ENCODE measurements around the gene C13orf46.

DNA sequence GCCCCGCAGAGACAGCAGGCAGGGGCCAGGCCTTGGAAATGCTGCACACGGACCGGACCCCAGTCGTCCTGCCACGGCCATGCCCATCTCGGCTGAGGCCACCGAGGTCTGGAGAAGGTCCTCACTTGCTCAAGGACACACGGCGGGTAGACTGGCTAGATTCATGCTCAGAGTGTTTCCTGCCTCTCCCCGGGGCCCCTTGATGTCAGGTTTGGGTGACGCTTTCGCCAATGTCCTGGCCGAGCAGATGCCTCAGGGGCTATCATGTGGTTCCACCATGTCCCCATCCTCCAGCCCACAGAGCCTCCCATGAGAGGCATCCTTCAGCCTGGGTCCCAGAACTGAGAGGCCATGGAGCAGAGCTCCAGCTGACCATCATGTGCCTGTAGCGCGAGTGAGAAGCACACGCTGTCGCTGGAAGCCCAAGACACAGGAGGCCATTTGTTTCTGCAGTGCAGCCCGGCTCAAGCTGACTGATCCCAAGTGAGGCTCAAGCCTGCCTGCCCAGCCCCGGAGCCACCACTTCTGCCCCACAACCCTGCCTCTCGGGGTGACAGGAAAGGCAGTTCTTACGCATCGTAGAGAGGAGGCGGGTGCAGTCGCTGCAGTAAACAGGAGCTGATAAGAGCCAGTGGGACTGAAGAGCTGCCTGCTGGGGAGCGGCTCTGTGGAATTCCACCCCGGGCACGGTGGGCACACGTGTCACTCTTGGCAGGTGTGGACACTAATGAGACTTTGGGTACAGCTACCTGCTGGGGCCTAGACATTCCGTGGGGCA, 56.1 kb downstream of the C13orf46 start:
- TF ChIP-seq POLR2A (IDR thresholded peaks at IDR 0.05; ENCODE audit: low read depth, low read length) (no peak), POLR2AphosphoS5 (IDR thresholded peaks at IDR 0.05; ENCODE audit: low read depth, low read length) (no peak), SPI1 (IDR thresholded peaks at IDR 0.05; ENCODE audit: low read depth, low read length) (no peak), TAF1 (IDR thresholded peaks at IDR 0.05; ENCODE audit: low read depth, low read length) (no peak)

Measured in GM12891 (cell line).